Right ventricle myocardium inferior (tissue), 1 donor: ENCODE results near the gene CCDC74B. TPM values are rescaled to one million over a fixed set of nuclear protein-coding genes. Genes with fewer than 3 reads are reported as not detected.
"Not testable (repeated sequence)": the region's sequence is repeated elsewhere in the genome, so short reads cannot be mapped to it uniquely, and the experiment has no call there.

Experiments
- ATAC-seq: fragments of 200-7000 bp; cut with Tn5 transposase; one replicate; pipeline ENCODE4 v1.9.1; 2020; ENCODE audit warnings: mild to moderate bottlenecking, moderate library complexity
- DNase-seq: peaks from one replicate; pipeline ENCODE4 v3.0.0; 2021; ENCODE audit errors: missing footprints
- intact Hi-C: fragments of 100-400 bp; cut with DNase I; formaldehyde crosslinking; loops from one replicate; pipeline ENCODE4 v1.11.0; 2022
- total RNA-seq: library from RNA; stranded (reverse); fragmentation: NEBNext Ultra II Directional; extraction: Animal tissue kit (Norgen Biotek cat#: 25700); gene quantifications from one replicate; pipeline ENCODE4 v1.2.1, GENCODE V29; 2021
- donor health status: DM: no; HTN: yes; CAD: no; lungs with severe emphysema.

The CCDC74B gene
- total RNA-seq, 1 donor from 2014 or later, result 0.97 TPM

GRCh38 chr2:130153721-130154422, 9.0 kb upstream of the CCDC74B start:
- intact Hi-C loops, DNase-seq, ATAC-seq: not testable (repeated sequence)

DNA sequence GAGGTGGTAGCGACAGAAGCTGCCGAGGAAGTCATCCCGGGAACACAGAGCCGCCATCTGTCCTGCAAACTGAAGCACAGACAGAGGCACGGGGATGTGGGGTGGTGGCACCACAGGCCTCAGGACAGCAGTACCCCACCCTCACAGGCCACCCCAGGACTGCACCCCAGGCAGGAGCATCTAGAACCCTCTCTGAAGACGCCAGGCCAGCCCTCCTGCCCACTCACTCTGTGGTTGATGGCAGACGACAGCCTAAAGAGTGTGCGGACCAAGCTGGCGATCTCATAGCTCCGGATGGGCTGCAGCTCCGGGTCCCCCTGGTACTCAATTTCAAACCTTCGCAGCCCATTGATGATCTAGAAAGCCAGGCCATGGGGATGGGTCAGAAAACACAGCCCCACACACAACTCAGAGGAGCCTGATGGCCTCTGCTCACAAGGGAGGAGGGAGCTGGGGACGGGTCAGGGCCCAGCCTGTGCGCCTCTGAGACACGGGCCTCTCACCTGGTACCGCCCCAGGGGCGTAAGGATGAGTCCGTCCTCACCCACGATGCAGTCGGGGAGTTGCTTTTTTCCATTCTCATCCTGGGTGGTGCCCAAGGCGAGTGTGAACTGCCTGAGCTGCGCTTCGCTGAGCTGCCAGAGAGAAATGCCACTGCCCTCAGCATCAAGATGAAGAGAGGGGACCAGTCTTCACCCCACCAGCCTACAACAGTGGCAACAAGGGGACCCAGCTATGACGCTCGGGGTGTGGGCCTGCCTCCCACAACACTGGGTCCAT, 8.1 kb upstream of the CCDC74B start:
- no peak for DNase-seq
- intact Hi-C loops, result no loop called here
- ATAC-seq, result no peak

GRCh38 chr2:130152136-130152815, 7.4 kb upstream of the CCDC74B start:
- intact Hi-C loops, ATAC-seq, DNase-seq: not testable (repeated sequence)

DNA sequence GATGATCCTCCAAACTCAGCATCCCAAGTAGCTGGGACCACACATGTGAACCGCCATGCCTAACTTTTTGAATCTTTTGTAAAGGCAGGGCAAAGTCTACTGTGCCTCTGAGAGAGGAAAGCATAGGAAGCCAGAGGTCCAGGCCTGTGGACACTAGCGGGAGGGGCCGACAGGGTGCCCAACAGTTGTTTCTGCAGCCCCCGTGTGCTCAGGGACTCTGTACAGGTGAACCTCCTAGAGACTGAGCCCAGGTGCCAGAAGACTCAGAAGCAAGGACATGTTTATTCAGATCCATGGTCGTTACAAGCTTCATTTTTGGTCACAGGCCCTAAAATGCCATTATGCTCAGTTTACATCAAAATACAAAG, 6.2 kb upstream of the CCDC74B start:
- intact Hi-C loops, ATAC-seq, DNase-seq: not testable (repeated sequence)

GRCh38 chr2:130150181-130151144, 5.6 kb upstream of the CCDC74B start:
- intact Hi-C loops, result no loop called here
- DNase-seq (no peak), ATAC-seq (no peak)

DNA sequence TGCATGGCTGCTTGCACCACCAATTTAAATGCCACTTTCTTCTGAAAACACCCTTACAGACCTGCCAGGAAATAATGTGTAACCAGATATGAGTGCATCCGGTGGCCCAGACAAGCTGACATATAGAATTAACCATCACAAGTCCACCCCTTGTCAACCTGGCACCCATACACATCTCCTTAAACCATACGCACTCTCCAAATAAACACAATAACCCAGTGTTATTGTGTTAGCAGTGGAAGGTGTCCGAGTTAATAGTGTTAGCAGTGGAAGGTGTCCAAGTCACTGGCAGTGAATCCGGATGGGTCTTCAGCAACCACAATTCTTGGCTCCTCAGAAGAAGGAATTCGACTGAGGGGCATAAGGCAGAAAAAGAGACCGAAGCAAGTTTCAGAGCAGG, 3.6 kb upstream of the CCDC74B start:
- ATAC-seq, intact Hi-C loops, DNase-seq: not testable (repeated sequence)

DNA sequence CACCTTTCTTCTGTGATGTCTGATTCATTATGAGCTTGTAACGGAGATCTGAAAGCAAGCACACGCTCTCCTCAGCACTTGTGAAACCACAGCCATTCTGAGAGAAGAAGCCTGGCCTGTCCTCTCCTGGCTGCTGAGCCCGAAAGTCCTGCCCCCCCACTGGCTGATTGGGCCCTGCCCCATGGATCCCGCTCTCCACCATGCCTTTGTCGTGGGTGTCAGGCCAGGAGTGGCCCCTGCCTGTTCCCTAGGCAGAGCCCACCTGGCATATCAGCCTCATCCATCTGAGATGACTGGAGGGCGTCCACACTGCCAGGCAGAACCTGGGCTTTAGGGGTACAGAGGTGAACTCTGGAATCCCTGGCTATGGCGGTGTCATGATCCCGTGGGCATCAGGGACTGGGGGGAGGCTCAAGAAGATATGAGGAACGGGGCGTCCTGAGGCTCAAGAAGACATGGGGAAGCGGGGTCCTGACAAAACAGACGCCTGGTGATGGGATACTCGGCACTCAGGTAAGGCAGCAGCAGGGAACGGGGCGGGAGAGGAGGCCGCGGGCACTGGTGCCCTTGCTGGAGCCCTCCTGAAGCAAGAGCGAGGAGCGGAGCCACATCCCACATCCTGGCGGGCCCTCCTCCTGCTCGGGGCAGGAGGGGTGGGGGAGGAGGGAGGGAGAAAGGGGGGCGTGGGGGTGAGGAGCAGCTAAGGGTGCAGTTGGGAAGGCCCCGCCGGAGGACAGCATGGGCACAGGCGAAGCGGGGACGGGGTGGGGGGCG, 1.5 kb downstream of the CCDC74B start:
- intact Hi-C loops, ATAC-seq, DNase-seq: not testable (repeated sequence)

DNA sequence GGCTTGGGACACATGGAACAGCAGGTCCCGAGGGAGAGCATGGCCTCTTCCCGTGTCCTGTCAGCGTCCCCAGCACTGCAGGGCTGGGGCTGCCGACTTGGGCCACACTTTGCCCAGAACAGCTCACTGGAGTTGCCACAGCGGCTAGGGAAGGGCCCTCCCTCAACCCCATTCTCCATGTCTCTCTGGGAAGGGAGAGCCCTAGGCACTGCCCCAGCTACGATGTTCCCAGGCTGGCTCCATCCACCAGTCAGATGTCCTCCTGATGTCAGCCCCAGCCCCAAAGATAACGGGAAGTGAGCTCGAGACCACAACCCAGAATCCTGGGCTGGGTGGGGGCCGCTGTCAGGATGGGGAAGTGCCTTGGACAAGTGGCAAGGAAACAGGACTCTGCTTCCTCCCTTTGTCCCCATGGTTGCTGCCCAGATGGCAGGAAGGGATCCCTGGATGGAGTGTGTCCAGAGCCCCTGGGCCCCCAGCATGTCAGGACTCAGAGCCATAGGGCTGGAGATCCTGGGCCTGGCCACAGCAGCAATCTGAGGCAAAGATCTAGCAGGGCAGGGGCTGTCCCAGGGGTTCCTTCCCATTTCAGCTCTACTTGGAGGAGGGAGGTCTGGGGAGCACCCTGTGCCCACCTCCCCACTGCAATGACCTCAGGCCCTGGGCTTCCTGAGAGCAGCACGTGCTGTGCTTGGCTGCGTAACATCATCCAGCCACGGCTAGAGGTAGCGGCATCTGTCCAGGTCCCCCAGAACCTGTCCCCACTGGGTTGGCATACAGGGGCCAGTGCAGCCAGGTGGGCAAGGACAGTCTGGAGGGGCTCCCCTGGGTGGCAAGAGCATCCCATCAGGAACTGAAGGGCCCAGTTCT, 2.3 kb downstream of the CCDC74B start:
- intact Hi-C loops, ATAC-seq, DNase-seq: not testable (repeated sequence)

- DNase-seq, intact Hi-C loops, ATAC-seq: not testable (repeated sequence)
Measured at GRCh38 chr2:130141645-130142370, 3.1 kb downstream of the CCDC74B start.

DNA sequence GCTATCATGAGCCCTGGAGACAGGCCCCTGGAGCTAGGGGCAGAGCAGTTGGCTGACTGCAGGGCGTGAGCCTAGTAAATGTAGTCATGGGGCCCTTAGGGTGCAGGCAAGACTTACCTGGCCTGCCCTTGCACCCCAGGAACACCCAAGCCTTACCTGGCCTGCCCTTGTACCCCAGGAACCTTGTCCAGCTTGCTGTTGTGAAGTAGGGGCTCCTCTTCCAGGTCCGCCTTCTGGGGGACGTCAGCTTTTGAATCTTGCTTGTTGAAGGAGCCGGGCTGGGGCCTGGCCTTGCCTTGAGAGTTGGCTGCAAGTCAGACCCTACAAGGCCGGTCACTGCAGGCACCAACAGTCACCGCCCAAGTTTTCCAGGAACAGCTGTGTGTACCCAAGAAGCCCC, 3.9 kb downstream of the CCDC74B start:
- intact Hi-C loops, ATAC-seq, DNase-seq: not testable (repeated sequence)

GRCh38 chr2:130140516-130140915, 4.4 kb downstream of the CCDC74B start:
- ATAC-seq, intact Hi-C loops, DNase-seq: not testable (repeated sequence)

DNA sequence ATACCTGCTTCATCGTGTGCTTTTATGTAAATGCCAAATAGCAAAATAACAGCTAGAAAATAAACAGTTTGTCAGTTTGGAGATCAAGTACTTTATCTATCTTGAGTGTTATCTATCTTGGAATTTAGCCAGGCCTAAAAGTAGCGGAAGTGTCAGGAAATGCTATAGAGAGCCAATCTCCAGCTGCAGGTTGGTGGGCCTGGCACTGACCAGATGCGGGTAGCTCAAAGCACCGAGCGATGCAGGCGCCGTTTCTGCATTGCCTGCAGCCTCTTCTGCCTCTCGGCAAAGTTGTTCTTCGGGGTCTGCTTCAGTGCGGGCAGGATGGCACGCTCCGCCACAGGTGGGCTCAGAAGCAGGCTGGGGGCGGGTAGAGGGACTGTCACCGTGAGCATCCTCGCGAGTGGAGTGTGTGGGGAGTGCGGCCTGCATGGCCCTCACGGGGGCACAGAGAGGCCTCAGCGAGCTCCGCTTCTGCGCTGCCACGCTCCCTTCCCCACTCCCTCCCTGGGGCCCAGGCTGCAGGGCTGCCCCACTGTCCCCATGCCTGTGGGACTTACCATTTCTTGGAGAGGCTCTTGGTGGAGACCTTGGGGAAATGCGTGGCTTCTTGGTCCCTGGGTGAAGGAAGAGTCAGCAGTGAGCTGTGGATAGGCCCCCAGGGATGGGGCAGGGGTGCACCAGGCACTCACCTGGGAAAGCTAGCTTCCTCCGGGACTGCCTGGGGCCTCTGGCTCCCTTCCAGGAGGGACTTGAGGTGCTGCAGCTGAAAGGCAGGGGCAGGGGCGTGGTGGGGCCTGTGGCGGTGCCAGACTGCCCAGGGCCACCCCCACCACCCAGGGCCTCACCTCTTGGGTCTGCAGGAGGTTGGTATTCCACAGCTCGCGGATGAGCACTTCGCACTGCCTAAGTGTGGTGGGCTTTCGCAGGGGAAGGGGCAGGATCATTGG, 5.3 kb downstream of the CCDC74B start:
- DNase-seq, intact Hi-C loops, ATAC-seq: not testable (repeated sequence)

DNA sequence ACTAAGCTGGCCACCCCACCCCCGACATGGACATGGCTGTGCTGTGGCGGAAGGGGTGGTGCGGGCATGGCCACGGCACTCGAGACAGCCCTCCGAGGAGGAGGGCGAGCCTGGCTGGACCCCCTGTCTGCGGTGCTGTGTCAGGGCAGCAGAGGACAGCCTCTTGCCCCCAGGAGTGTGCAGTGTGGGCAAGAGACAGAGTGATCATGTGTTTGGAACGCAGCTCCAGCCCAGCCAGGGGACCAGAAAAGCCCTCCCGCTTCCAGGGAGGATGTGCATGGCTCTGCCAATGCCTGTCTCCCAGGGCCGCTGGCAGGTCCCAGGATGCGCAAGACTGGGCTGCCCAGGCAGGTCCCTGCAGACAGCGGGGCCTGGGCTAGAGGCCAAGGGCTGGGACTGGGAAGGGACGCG, 6.1 kb downstream of the CCDC74B start:
- ATAC-seq, intact Hi-C loops, DNase-seq: not testable (repeated sequence)

DNA sequence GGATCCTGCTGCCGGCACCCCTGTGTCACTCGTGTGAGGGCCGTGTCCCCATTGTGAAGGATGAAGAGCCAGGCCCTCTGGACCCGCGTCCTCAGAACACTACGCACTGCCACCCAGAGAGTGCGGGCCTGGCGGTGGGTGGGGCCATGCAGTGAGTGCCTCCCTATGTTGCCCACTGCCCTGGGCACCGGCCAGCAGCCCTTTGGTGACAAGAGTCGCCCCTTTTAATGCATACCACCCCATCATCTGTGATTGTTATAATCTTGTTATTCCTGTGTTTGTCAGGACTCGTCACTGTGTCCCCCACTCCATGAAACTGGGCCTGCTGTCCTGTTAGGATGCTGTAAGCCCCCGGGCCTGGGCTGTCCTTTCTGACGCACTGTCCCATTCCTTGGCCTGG, 6.6 kb downstream of the CCDC74B start:
- DNase-seq, ATAC-seq, intact Hi-C loops: not testable (repeated sequence)

DNA sequence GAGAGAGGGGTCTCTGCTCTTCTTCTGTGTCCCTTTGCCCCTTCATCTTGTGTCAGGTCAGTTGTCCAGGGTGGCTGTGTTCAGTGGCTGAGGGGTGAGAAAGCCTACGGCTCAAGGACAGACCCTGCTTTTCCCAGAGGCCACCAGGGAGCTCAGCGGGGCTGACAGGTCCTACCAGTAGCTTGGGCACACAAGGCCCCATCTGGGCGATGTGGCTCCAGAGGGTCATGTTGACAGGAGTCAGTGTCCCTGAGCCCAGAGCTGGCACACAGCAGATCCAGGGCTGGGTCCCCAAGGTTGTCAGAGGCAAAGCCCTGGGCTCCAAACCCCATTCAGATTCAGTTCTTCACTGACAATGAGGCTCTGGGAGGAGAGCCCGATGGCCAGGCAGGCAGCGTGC, 7.8 kb downstream of the CCDC74B start:
- DNase-seq, ATAC-seq, intact Hi-C loops: not testable (repeated sequence)
